Thyroid gland (tissue), 4 donors: ENCODE results near the gene COL27A1. TPM values are rescaled to one million over a fixed set of nuclear protein-coding genes. Genes with fewer than 3 reads are reported as not detected.

Experiments
- DNase-seq, 2 donors: peaks; one replicate each; pipeline ENCODE4 v3.0.0-alpha.2; 2019
- H3K27ac ChIP-seq, 3 donors: fragments of 200-600 bp; sonication (generic); 1 replicate in 2 of 3; 2 replicates in 1 of 3; pipeline ENCODE4 v1.5.1; 2016 to 2019; ENCODE audit warnings: mild to moderate bottlenecking in 1 of 3, moderate library complexity in 1 of 3
- H3K27me3 ChIP-seq: fragments of 200-600 bp; sonication (generic); one replicate; pipeline ENCODE4 v1.5.1; 2019
- H3K36me3 ChIP-seq, 2 donors: fragments of 200-600 bp; sonication (generic); one replicate each; pipeline ENCODE4 v1.5.1; 2016 to 2019
- H3K4me1 ChIP-seq, 2 donors: fragments of 200-600 bp; sonication (generic); one replicate each; pipeline ENCODE4 v1.5.1; 2017 to 2019
- H3K4me3 ChIP-seq, 3 donors: fragments of 200-600 bp; sonication (generic); replicated peaks in 1 of 3; 1 replicate in 2 of 3; 2 replicates in 1 of 3; pipeline ENCODE4 v1.5.1; 2016; ENCODE audit warnings: mild to moderate bottlenecking in 1 of 3
- H3K9me3 ChIP-seq: fragments of 200-600 bp; sonication (generic); one replicate; pipeline ENCODE4 v1.5.1; 2017
- POLR2A ChIP-seq, 2 donors: fragments of 450-650 bp; IDR thresholded peaks; one replicate each; pipeline ENCODE4 v1.6.1; 2017; ENCODE audit warnings: antibody characterized with exemption in 2 of 2, mild to moderate bottlenecking in 2 of 2, moderate library complexity in 1 of 2
- WGBS, 2 donors: methylation state at CpG; one replicate each; pipeline ENCODE4 v1.1.5; 2017; 5-methylcytosine and 5-hydroxymethylcytosine counted together
- intact Hi-C: fragments of 100-400 bp; cut with DNase I; formaldehyde crosslinking; loops from one replicate; pipeline ENCODE4 v1.15.1; 2023
- total RNA-seq, 4 donors: library from RNA; depleted of rRNA; stranded (reverse); fragments of >200 nt; gene quantifications; one replicate each; pipeline ENCODE4 v1.2.3, GENCODE V29; 2016
- TF ChIP-seq, protein P1 (sequence below), 6 experiments: fragments of 200-600 bp in 3 of 6; fragments of 450-650 bp in 3 of 6; sonication (generic) in 3 of 6; IDR thresholded peaks; one replicate each; pipeline ENCODE4 v1.5.1; 2016 to 2019; ENCODE audit warnings: antibody characterized with exemption in 6 of 6, mild to moderate bottlenecking in 2 of 6, inconsistent platforms in 1 of 6, moderate library complexity in 1 of 6

COL27A1 gene
- total RNA-seq, 4 donors from 2014 or later: 6.7 to 32.5 (median 10.6) TPM

DNA sequence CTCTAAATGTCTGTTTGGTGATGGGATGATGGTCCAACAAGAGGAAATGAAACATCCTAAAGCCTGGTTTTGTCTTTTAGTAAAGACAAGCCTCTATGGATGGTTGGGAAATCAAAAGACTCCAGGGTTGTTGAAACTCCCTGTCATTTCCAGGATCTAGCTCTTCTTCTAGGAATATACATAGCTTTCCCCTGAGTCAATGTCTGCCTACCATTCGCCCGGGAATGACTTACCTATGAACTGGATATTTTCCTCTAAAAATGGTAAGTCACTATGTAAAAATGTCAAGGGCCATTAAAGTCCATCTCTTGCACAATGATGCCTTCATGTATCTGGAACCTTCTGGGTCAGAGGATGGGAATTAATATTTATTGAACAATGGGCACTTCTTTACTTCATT, 45.2 kb upstream of the COL27A1 start:
- WGBS, 2 donors: 81 to 95% methylated on average over 2 of the region's 2 CpGs

DNA sequence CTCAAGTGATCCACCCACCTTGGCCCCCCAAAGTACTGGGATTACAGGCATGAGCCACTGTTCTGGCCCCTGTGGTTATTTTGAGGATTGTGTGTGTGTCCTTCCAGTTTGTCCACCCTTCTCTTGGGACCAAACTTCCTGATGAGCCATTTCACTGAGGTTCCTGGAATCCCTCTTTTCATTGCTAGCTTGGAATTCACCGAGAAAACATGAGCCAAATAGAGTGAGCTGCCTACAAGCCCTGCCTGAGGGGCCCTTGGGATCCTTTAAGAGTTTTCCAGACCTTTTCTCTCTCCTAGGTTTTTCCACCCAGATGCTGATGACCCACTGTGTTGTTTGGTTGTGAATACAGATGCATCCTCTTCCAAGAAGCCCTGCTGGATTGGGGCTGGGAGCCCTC, 43.0 kb upstream of the COL27A1 start:
- H3K27me3 ChIP-seq: no peaks in the 10 kb centered on the region
- no peak overlapping the region for H3K4me3 ChIP-seq
- intact Hi-C loops: no loop called here
- peaks cover 10 to 31% of the 10 kb centered on the region in 2 donors for H3K4me1 ChIP-seq
- H3K36me3 ChIP-seq: no peaks in the 10 kb centered on the region
- no peaks in the 10 kb centered on the region for H3K9me3 ChIP-seq
- DNase-seq: no peak
- 60 to 87% methylated on average over 1 of the region's 1 CpG for WGBS, 2 donors
- H3K27ac ChIP-seq: peak overlapping the region in 1 of 3 donors; percentile 15
- TF ChIP-seq, protein P1, sequence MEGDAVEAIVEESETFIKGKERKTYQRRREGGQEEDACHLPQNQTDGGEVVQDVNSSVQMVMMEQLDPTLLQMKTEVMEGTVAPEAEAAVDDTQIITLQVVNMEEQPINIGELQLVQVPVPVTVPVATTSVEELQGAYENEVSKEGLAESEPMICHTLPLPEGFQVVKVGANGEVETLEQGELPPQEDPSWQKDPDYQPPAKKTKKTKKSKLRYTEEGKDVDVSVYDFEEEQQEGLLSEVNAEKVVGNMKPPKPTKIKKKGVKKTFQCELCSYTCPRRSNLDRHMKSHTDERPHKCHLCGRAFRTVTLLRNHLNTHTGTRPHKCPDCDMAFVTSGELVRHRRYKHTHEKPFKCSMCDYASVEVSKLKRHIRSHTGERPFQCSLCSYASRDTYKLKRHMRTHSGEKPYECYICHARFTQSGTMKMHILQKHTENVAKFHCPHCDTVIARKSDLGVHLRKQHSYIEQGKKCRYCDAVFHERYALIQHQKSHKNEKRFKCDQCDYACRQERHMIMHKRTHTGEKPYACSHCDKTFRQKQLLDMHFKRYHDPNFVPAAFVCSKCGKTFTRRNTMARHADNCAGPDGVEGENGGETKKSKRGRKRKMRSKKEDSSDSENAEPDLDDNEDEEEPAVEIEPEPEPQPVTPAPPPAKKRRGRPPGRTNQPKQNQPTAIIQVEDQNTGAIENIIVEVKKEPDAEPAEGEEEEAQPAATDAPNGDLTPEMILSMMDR (IDR thresholded peaks at IDR 0.05): no peak
- no peak for TF ChIP-seq POLR2A (IDR thresholded peaks at IDR 0.05)

More for the DNA sequence above, 45.2 kb upstream of the COL27A1 start:
- no peaks in the 10 kb centered on the region for H3K27me3 ChIP-seq
- DNase-seq: no peak
- H3K9me3 ChIP-seq: no peaks in the 10 kb centered on the region
- H3K27ac ChIP-seq: no peak overlapping the region
- peaks cover under 1 to 16% of the 10 kb centered on the region in 2 donors for H3K4me1 ChIP-seq
- H3K36me3 ChIP-seq: no peaks in the 10 kb centered on the region
- no peak for TF ChIP-seq POLR2A (IDR thresholded peaks at IDR 0.05)
- TF ChIP-seq, protein P1 (IDR thresholded peaks at IDR 0.05): no peak
- intact Hi-C loops: no loop called here
- H3K4me3 ChIP-seq: no peak overlapping the region

DNA sequence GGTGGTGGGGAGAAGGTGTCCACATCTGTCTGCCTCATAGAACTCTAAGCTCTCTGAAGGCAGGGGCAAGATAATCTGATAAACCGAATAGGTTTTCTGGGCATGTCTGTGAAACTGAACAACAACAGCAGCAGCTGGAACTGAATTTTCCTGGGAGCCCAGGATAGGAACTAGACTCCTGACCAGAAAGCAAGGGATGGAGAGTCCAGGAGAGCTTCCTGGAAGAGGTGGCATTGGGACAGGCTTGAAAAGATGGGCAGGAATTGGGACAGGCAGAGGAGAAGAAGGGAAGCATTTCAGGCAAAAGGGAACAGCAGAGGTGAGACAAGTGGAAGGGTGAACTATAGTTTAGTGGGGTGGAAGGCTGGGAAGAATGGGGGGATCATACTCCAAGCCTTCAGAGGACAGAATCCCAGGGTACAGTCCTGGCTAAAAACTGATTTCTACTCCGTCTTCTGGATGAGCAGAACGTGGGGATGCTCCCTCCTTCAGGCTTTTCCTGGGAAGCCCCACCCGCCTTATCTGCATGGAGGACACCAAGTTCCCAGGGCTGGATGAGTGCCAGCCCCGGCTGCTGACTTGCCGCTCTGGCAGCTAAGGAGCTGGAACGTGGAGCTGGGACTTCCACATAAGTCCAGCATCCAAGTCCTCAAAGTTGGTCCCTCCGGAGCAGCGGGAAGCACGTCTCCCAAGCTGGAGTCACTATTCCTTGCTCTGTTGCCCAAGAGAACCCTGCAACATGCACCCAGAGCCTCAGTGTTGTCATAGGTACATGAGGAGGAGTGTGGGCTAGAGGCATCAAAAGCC, 42.4 kb upstream of the COL27A1 start:
- Histone ChIP-seq H3K27ac (peak overlapping the region in 1 of 3 donors; percentile 15), H3K4me1 (peaks cover 17 to 38% of the 10 kb centered on the region in 2 donors), H3K4me3 (no peak overlapping the region), H3K36me3 (no peaks in the 10 kb centered on the region), H3K9me3 (no peaks in the 10 kb centered on the region), H3K27me3 (no peaks in the 10 kb centered on the region)
- 20 to 22% methylated on average over 8 to 10 of the region's 10 CpGs for WGBS, 2 donors
- intact Hi-C loops: no loop called here
- peak; percentile 86 to 88 for DNase-seq
- TF ChIP-seq, protein P1 (IDR thresholded peaks at IDR 0.05): no peak
- no peak for TF ChIP-seq POLR2A (IDR thresholded peaks at IDR 0.05)

DNA sequence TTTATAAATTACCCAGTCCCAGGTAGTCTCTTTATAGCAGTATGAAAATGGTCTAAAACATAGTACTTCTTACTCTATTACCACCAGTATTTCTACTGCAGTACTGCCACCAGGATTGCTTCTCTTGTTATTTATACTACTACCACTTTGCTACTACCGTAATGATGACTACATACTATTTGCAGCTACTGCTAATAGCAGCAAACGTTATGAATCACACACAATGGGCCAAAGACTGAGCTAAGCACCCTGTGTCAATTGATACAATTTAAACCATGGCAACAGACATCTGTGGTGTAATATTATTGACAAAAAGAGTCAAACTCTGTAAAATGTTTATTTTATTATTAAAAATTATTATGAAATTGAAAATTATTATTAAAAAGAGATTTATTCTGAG, 41.0 kb upstream of the COL27A1 start:
- Histone ChIP-seq H3K27ac (no peak overlapping the region), H3K4me3 (no peak overlapping the region), H3K36me3 (no peaks in the 10 kb centered on the region), H3K4me1 (peaks cover 19 to 48% of the 10 kb centered on the region in 2 donors), H3K9me3 (no peaks in the 10 kb centered on the region), H3K27me3 (no peaks in the 10 kb centered on the region)
- no peak for TF ChIP-seq POLR2A (IDR thresholded peaks at IDR 0.05)
- TF ChIP-seq, protein P1 (IDR thresholded peaks at IDR 0.05): no peak
- DNase-seq: no peak
- intact Hi-C loops: no loop called here
- WGBS, 2 donors: 58 to 62% methylated on average over 2 of the region's 2 CpGs

DNA sequence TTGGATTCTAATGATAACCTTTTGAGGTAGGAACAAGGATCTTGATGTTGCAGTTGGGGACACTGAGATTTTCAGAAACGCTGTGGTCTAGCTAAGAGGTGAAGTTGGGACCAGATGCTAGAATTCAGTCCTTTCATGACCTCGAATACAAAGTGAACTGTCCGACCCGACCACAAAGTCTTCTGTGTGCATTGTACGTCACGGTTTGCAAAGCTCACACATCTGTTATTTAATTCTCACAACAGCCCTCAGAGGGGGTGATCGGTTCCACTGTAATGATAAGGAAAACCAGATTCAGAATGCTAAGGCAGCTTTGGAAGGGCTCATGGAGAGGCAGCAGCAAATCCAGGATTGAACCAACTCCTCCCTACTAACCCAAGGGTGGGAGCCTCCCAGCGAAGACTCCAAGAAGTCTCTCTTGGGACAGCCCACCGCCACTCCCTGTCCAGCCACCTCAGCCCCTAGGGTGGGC, 39.6 kb upstream of the COL27A1 start:
- 34 to 39% methylated on average over 9 of the region's 9 CpGs for WGBS, 2 donors
- Histone ChIP-seq H3K9me3 (no peaks in the 10 kb centered on the region), H3K36me3 (no peaks in the 10 kb centered on the region), H3K27ac (peak overlapping the region in 2 of 3 donors; percentile 59 to 67), H3K4me3 (no peak overlapping the region), H3K4me1 (peaks cover 19 to 49% of the 10 kb centered on the region in 2 donors), H3K27me3 (no peaks in the 10 kb centered on the region)
- no peak for DNase-seq
- no peak for TF ChIP-seq POLR2A (IDR thresholded peaks at IDR 0.05)
- TF ChIP-seq, protein P1 (IDR thresholded peaks at IDR 0.05): no peak
- intact Hi-C loops: no loop called here
